Testis (tissue), 2 donors: Measurements from ENCODE around the gene BMP7.

Experiments
- CTCF ChIP-seq, 3 experiments: fragments of 450-650 bp in 2 of 3; fragments of 200-600 bp in 1 of 3; sonication (generic) in 1 of 3; IDR thresholded peaks; one replicate each; pipeline ENCODE4 v1.5.1; 2016 to 2019; ENCODE audit warnings: antibody characterized with exemption in 3 of 3, mild to moderate bottlenecking in 2 of 3, moderate library complexity in 1 of 3
- POLR2A ChIP-seq: fragments of 450-650 bp; IDR thresholded peaks from one replicate; pipeline ENCODE4 v1.6.1; 2017; ENCODE audit warnings: antibody characterized with exemption, mild to moderate bottlenecking, moderate library complexity

GRCh38 chr20:57291003-57291402 is 24.6 kb upstream of the BMP7 start:
- TF ChIP-seq POLR2A (no peak), CTCF (IDR thresholded peaks at IDR 0.05) (no peak)
